Skeletal muscle cell (primary cell): ENCODE data around the gene PIH1D2.
"Not testable (repeated sequence)": the region's sequence is repeated elsewhere in the genome, so short reads cannot be mapped to it uniquely, and the experiment has no call there.

ENCODE experiments used
- DNase-seq: peaks from one replicate; pipeline ENCODE4 v3.0.0-alpha.2; 2010; ENCODE audit warnings: low read depth
- H3K4me3 ChIP-seq: 2 replicates; pipeline ENCODE4 v1.5.1; 2011; ENCODE audit warnings: low read depth, mild to moderate bottlenecking, control low read depth, low read length, moderate library complexity

Gene PIH1D2

GRCh38 chr11:112062923-112063322, 10.9 kb downstream of the PIH1D2 start:
- DNase-seq = no peak
- no peak overlapping the region for H3K4me3 ChIP-seq

GRCh38 chr11:112058103-112058502, 15.7 kb downstream of the PIH1D2 start:
- H3K4me3 ChIP-seq = no peak overlapping the region
- DNase-seq = no peak

DNA sequence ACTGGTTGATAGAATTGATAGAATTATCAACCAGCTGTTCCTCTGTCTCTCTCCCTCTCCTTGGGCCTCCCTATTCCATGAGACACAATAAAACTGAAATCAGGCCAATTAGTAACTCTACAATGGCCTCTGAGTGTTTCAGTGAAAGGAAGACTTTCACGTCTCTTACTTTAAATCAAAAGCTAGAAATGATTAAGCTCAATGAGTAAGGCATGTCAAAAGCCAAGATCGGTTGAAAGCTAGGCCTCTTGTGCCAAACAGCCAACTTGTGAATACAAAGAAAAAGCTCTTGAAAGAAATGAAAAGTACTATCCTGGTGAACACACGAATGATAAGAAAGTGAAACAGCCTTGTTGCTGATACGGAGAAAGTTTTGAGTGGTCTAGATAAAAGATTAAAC, 16.6 kb downstream of the PIH1D2 start:
- no peak overlapping the region for H3K4me3 ChIP-seq
- no peak for DNase-seq

DNA sequence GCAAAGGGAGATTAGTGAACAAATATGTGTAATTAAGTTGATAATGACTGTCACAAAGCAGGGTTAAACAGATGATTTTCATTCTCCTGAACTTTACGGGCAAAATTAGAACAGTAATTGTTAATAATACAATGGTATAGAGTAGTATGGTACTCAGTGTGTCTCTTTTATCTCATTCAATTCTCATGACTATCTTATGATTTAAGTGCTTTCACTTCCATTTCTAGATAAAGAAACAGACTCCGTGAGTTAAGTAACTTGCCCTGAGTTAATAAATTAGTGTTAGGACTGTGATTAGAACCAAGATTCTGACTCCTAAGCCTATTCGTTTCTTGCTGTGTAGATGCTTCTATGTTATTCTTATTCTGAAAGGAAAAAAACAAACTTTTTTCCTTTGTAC, 22.0 kb downstream of the PIH1D2 start:
- no peak for DNase-seq
- H3K4me3 ChIP-seq = no peak overlapping the region

GRCh38 chr11:112050721-112051120, 23.1 kb downstream of the PIH1D2 start:
- H3K4me3 ChIP-seq = no peak overlapping the region
- no peak for DNase-seq

DNA sequence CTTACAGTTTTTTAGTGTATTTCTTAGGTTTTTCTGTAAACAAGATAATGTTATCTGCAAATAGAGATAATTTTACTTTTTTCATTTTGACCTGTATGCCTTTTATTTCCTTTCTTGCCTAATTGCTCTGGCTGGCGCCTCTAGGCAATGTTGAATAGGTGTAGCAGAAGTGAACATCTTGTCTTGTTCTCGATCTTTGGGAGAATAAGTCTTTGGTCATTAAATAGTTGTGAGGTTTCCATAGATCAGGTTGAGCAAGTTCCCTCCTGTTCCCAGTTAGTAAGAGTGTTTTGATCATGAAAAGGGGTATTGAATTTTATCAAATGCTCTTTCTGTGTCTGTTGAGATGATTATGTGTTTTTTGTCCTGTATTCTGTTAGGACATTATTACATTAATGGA, 24.0 kb downstream of the PIH1D2 start:
- H3K4me3 ChIP-seq = no peak overlapping the region
- DNase-seq = no peak

DNA sequence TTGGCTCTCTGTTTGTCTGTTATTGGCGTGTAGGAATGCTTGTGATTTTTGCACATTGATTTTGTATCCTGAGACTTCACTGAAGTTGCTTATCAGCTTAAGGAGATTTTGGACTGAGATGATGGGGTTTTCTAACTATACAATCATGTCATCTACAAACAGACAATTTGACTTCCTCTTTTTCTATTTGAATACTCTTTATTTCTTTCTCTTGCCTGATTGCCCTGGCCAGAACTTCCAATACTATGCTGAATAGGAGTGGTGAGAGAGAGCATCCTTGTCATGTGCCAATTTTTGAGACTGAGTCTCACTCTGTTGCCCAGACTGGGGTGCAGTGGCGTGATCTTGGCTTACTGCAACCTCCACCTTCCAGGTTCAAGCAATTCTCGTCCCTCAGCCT, 25.6 kb downstream of the PIH1D2 start:
- H3K4me3 ChIP-seq, DNase-seq: not testable (repeated sequence)

GRCh38 chr11:112046647-112047046, 27.2 kb downstream of the PIH1D2 start:
- H3K4me3 ChIP-seq, DNase-seq: not testable (repeated sequence)

- DNase-seq = no peak
- H3K4me3 ChIP-seq = no peak overlapping the region
These were observed 28.9 kb downstream of the PIH1D2 start for GRCh38 chr11:112044961-112045360.

DNA sequence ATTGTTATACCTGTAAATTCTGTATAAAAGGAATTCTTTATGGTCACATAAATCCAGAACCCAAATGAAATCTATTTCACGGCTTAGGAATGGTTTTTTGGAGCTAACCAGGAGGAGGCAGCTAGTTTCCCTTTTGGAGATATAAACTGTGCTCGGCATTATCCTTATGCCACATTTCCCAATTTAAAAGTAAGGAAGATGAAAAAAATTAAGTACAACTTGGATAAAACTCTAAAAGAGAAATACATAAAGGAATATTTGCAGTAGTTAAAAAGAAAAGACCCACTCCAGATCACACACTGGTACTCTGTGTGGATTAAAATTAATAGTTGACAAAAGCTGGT, 30.9 kb downstream of the PIH1D2 start:
- H3K4me3 ChIP-seq = no peak overlapping the region
- no peak for DNase-seq

GRCh38 chr11:112042161-112042960, 31.5 kb downstream of the PIH1D2 start:
- no peak for DNase-seq
- no peak overlapping the region for H3K4me3 ChIP-seq

GRCh38 chr11:112037527-112037926, 36.3 kb downstream of the PIH1D2 start:
- no peak overlapping the region for H3K4me3 ChIP-seq
- no peak for DNase-seq

DNA sequence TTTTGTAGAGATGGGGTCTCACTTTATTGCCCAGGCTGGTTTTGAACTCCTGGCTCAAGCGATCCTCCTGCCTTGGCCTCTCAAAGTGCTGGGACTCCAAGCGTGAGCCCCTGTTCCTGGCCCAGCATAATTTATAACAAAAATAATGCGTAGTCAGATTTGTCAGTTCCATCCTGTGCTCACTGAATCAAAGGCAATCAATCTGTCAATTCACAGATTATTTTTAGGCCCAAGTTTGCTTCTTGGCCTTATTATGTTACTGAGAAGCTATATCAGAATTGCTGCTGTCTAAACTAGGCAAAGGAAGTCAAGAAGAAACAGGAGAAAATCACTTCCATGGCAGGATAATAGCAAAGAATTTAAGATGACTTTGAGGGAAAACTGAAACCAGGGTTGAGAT, 39.9 kb downstream of the PIH1D2 start:
- DNase-seq = no peak
- H3K4me3 ChIP-seq = no peak overlapping the region

GRCh38 chr11:112029460-112029859, 44.4 kb downstream of the PIH1D2 start:
- DNase-seq = no peak
- no peak overlapping the region for H3K4me3 ChIP-seq

GRCh38 chr11:112026784-112027410, 46.9 kb downstream of the PIH1D2 start:
- not testable (repeated sequence) for H3K4me3 ChIP-seq, DNase-seq

- peak overlapping the region; percentile 82 for H3K4me3 ChIP-seq
- no peak for DNase-seq
These were observed 48.1 kb downstream of the PIH1D2 start for GRCh38 chr11:112025707-112026106.

GRCh38 chr11:112024773-112025678, 48.8 kb downstream of the PIH1D2 start, which contains the start of gene DLAT:
Gene DLAT, plus strand, starts transcription at chr11:112025408. Its CDS starts 65 bp downstream, at chr11:112025473.
- DNase-seq = peak; percentile 38
- peak within 1 kb of the TSS; percentile 82 for H3K4me3 ChIP-seq

GRCh38 chr11:112024178-112024772, 49.5 kb downstream of the PIH1D2 start:
- H3K4me3 ChIP-seq = peak overlapping the region; percentile 82
- no peak for DNase-seq

DNA sequence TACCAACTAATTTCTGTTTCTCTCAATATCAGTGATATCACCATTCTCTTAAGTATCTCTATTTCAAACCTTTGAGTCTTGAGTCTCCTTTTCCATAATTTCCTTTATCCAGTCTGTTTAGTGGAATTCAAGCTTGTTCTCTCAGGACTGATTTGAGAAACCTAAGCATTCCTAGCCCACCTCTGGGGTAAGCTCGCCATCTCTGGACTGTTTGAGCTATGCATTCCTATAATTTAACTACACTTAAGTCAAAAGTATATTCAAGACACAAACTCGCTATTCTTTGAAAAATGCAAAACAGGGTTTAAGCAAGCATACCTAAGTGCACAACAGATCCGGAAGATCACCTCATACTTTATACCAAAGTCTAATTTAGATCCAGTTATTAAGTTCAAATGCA, 50.7 kb downstream of the PIH1D2 start:
- no peak overlapping the region for H3K4me3 ChIP-seq
- DNase-seq = no peak

- no peak overlapping the region for H3K4me3 ChIP-seq
- no peak for DNase-seq
These were observed 54.8 kb downstream of the PIH1D2 start for GRCh38 chr11:112019066-112019465.
